CMK (cell line): Measurements from ENCODE around the gene MAGED2.
"Not testable (repeated sequence)": the region's sequence is repeated elsewhere in the genome, so short reads cannot be mapped to it uniquely, and the experiment has no call there.

Experiments
- DNase-seq: peaks from one replicate; pipeline ENCODE4 v3.0.0-alpha.2; 2010; ENCODE audit warnings: low read depth

Gene MAGED2

GRCh38 chrX:54807524-54808108, at the start of gene MAGED2:
Gene MAGED2, plus strand, starts transcription at chrX:54807745. Its CDS starts 1,587 bp downstream, at chrX:54809332.
- DNase-seq = peak; percentile 38

- DNase-seq = no peak
These were observed 49.2 kb upstream of the MAGED2 start for GRCh38 chrX:54758114-54759055.

- not testable (repeated sequence) for DNase-seq
These were observed 33.0 kb upstream of the MAGED2 start for GRCh38 chrX:54774391-54775094.

GRCh38 chrX:54776061-54776460, 31.5 kb upstream of the MAGED2 start:
- no peak for DNase-seq

DNA sequence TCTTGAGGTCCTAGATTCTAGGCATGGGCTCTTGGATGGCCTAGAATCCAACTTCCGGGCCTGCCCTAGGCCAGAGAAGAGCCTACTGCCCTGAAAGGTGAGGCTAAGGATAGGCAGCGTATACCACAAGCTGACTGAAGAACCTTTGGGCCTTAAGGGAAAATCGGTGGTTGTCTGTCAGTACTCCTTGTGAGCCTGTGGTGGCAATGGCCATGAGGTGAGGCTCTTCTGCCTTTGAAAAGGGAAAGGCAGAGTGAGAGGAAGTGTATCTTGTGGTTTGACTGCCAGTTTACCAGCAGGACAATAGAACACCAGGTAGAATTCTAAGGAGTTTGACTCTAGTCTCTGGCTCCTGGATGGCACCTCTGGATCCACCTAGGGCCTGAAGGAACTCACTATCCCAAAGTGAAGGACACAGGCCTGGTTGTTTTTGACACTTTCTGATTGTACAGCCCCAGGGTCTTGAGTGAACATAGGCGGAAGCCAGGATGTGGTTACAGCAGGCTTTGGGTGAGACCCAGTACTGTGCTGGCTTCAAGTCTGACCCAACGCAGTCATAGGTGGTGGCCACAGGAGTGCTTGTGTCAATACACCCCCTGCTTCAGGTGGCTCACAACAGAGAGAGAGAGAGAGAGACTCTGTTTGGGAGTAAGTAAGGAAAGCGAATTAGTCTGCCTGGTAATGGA, 30.4 kb upstream of the MAGED2 start:
- DNase-seq = no peak

GRCh38 chrX:54785901-54786300, 21.6 kb upstream of the MAGED2 start:
- DNase-seq = no peak

DNA sequence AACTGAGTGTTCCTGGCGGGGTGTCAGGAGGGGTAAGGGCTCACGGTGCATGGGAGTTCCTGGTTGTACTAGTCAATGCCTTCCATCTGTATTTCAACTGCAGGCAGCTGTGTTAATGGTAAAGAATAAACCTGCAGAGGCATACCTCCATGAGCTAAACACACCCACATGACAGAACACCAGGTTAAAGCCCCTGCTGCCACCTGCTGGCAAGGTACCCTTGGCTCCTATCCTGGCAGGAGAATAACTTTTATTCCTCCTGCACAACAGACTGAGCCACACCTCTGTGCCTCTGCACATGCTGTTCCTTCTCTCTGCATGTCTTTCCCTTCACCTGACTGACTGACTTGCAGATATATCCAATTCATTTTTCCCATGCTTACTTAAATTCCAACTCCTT, 20.6 kb upstream of the MAGED2 start:
- DNase-seq = no peak

DNA sequence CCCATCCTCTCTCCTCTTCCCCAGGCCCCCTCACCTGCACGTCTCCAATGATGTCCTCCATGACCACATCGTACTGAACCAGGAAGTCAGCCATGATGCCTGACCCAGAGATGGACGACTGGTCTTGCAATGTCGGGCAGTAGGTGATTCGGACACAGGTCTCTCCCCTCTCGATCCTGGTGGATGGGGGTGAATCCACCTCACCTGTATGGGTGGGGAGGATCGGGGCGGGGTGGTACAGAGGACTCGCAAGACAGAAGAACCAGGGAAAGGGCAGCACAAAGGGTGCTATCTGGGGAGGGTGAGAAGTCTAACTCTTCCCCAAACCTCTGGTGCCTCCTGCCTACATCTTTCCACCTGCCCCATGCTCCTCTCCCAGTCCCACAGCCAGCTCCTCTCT, 19.1 kb upstream of the MAGED2 start:
- DNase-seq = no peak

GRCh38 chrX:54789405-54789804, 18.1 kb upstream of the MAGED2 start:
- not testable (repeated sequence) for DNase-seq

DNA sequence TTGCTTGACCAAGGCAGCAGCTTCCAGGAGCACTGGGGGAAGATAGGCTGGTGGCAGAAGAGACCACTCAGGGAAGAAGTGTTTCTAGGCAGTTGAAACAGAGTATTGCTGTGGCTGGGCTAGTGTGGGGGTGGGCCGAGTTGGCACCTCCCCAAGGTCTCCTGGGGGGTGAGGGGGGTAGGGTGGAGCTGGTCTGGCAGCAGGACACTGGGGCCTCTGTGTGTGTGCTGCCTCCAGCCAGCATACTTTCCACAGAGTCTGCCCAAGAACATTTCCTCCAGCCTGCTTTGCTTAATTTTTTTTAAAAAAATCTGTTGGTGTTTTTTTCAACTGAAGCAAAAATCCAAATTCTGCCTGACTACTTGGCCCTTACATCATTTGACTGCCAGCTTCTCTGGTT, 13.5 kb upstream of the MAGED2 start:
- no peak for DNase-seq

- DNase-seq = no peak
These were observed 12.8 kb upstream of the MAGED2 start for GRCh38 chrX:54794795-54795194.

- no peak for DNase-seq
These were observed 9.4 kb upstream of the MAGED2 start, which contains the start of gene ITIH6 for GRCh38 chrX:54798137-54798536. Gene ITIH6, minus strand, starts transcription at chrX:54798255. Its CDS starts 45 bp downstream, at chrX:54798210.

- no peak for DNase-seq
These were observed 8.5 kb upstream of the MAGED2 start for GRCh38 chrX:54799046-54799445.

DNA sequence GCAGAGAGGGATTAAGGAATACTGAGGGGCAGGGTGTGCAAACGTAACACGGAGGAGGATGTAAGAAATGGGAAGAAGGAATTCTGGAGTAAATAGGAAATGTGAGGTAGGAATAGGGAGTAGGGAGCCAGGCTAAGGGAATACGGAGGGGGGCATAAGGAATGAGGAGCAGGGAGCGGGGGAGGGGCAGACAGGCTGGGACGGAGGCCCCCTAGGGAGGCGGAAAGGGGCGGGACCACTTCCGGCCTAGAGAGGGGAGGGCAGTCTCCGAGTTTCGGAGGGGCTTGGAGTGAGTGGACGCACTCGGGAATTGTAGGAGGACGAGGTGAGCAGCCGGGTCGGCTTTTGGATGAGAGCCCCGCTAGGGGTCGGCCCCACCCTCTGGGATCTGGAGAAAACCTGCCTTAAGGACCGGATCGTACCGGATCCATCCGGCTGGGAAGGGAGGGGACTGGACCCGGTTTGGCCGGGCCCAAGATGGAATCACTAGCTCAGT, 612 bp downstream of the MAGED2 start:
- no peak for DNase-seq

GRCh38 chrX:54808605-54809483, 1.3 kb downstream of the MAGED2 start:
- peak; percentile 96 for DNase-seq

- DNase-seq = no peak
These were observed 3.0 kb downstream of the MAGED2 start for GRCh38 chrX:54810532-54810931.

DNA sequence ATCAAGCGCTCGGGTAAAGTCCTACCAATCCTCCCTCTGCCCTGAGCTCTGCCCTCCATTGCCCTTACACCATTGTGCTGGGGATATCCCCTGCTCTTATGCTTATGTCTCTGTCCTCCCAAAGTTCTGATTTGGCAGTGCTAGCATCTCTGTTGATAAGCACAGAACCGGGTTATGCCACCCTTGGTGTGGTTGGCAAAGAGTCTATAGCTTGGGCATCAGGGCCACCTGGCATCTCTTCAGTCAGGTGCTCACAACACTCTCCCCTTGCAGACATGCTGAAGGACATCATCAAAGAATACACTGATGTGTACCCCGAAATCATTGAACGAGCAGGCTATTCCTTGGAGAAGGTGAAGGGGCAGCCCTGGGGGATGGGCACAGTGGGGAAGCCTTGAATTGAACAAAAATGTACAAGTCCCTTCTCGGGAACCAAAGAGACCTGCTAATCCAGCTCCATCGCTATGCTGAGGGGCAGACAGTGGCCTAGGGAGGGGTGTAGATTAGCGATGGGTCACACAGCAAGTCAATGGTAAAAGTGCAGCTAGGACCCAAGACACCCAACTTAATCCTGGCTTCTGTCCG, 3.8 kb downstream of the MAGED2 start:
- DNase-seq = no peak

- DNase-seq = no peak
These were observed 4.8 kb downstream of the MAGED2 start for GRCh38 chrX:54812306-54812705.

DNA sequence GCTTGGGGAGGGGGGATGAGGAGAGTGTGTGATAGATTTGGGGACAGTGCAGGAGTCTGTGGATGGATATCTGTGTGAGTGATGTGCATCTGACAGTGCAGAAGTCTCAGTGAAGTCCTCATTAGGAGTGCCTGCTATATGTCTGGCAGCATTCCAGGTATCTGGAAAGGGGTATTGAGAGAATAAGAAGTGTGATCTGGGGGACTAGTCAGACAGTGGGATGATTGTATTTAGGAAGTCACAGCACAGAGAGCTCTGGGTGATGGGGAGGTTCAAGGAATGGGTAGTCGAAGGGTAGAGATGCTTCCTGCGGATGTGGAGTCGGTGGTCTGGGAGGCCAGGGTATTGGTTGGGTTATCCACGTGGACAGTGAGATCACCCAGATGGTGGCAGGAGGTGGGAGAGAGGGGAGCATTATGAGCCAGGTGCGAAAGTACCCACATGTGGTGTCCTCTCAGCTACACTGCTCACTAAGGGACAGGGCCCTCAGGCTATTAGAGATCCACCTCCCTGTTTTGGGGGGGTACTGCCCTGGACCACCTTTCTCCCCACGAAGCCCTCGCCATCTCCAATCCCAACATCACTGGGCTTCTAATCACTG, 9.8 kb downstream of the MAGED2 start:
- no peak for DNase-seq

DNA sequence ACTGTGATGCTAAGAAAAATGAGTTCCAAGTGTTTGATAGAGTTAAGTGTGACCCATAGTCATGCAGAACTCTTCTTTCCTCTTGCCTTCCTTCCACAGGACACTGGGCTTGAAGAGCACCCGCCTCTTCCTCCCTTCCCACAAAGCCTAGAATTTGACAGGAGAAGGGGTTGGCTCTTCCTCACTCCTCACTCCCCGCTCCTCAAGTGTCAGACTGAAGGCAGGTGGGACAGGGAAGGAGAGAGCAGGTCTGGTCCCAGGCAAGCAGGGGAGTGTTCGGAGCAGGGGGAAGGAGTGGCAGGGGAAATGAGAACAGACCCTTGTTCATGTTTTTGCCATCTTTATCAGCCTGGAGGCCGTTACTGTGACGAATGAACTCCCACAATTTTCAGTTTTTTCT, 10.7 kb downstream of the MAGED2 start:
- no peak for DNase-seq
